Endothelial cell of umbilical vein (primary cell): Measurements from ENCODE around the gene VLDLR. TPM values are rescaled to one million over a fixed set of nuclear protein-coding genes. Genes with fewer than 3 reads are reported as not detected.

Source experiments
- BruUV-seq: library from RNA; stranded (reverse); fragments of 400-500 nt; replicated peaks from 2 replicates; lab custom pipeline; 2021; lab: Mats Ljungman, UMichigan
- CTCF ChIA-PET: fragments of 300-600, 350-600 bp; sonication (Branson Sonifier 250); formaldehyde crosslinking; loops from one replicate; lab custom pipeline; 2021; ENCODE audit warnings: antibody characterized with exemption, inconsistent platforms; lab: Charles Lee
- POLR2A ChIA-PET: fragments of 300-600, 350-600 bp; sonication (Branson Sonifier 250); formaldehyde crosslinking; loops from one replicate; lab custom pipeline; 2021; ENCODE audit warnings: antibody characterized with exemption, inconsistent platforms; lab: Charles Lee
- DNase-seq: peaks from one replicate; pipeline ENCODE4 v3.0.0-alpha.2; 2011; ENCODE audit warnings: low read depth, low spot score
- FAIRE-seq: peaks from 2 replicates; lab custom pipeline; 2011; peaks lifted over from hg19 to GRCh38; lab: Jason Lieb, UNC
- H2AFZ ChIP-seq: 2 replicates; pipeline ENCODE4 v1.6.0; 2012; ENCODE audit warnings: low read depth, low read length, control low read depth, inconsistent platforms
- H3K27ac ChIP-seq: 2 replicates; pipeline ENCODE4 v1.5.1; 2011; ENCODE audit warnings: low read depth, mild to moderate bottlenecking, control low read depth, low read length, moderate library complexity; ENCODE audit not compliant: insufficient read depth
- H3K27me3 ChIP-seq, 2 experiments: 2 replicates each; pipeline versions ENCODE4 v1.6.0 to v1.6.1; 2011; ENCODE audit warnings: low read length in 2 of 2, mixed read lengths in 1 of 2; ENCODE audit not compliant: control insufficient read depth in 2 of 2, insufficient read depth in 2 of 2
- H3K36me3 ChIP-seq, 2 experiments: 2 replicates in 1 of 2; 3 replicates in 1 of 2; pipeline ENCODE4 v1.5.1; 2011; ENCODE audit warnings: low read length in 2 of 2, mild to moderate bottlenecking in 1 of 2, moderate library complexity in 1 of 2; ENCODE audit not compliant: control insufficient read depth in 2 of 2, insufficient read depth in 2 of 2; ENCODE audit errors: extremely low read depth in 1 of 2
- H3K4me1 ChIP-seq: 3 replicates; pipeline ENCODE4 v1.5.1; 2011; ENCODE audit warnings: mild to moderate bottlenecking, low read length; ENCODE audit not compliant: control insufficient read depth, insufficient read depth; ENCODE audit errors: extremely low read depth
- H3K4me2 ChIP-seq: 2 replicates; pipeline ENCODE4 v1.6.1; 2011; ENCODE audit warnings: low read length, control low read depth, mixed read lengths; ENCODE audit not compliant: insufficient read depth
- H3K4me3 ChIP-seq, 3 experiments: fragments of 200-600 bp in 1 of 3; sonication (generic), shearing (Covaris generic) in 1 of 3; replicated peaks in 1 of 3; 2 replicates each; pipeline ENCODE4 v1.5.1; 2011 to 2016; ENCODE audit warnings: control low read depth in 3 of 3, low read length in 3 of 3, mild to moderate bottlenecking in 2 of 3, inconsistent platforms in 1 of 3, low read depth in 1 of 3, moderate library complexity in 1 of 3; ENCODE audit not compliant: insufficient read depth in 1 of 3
- H3K79me2 ChIP-seq: 2 replicates; pipeline ENCODE4 v1.6.0; 2012; ENCODE audit warnings: low read length, inconsistent platforms; ENCODE audit not compliant: control insufficient read depth, insufficient read depth
- H3K9ac ChIP-seq: replicated peaks from 2 replicates; pipeline ENCODE3; 2011; ENCODE audit warnings: low read length, control low read depth; ENCODE audit not compliant: insufficient read depth; ENCODE audit errors: extremely low read depth
- H3K9me1 ChIP-seq: replicated peaks from 3 replicates; pipeline ENCODE4 v1.6.0; 2011; ENCODE audit warnings: mild to moderate bottlenecking, low read length; ENCODE audit not compliant: control insufficient read depth, insufficient read depth; ENCODE audit errors: extremely low read depth
- H3K9me3 ChIP-seq: replicated peaks from 2 replicates; pipeline ENCODE4 v1.5.1; 2012; ENCODE audit warnings: low read length, inconsistent platforms; ENCODE audit not compliant: control insufficient read depth, insufficient read depth
- H4K20me1 ChIP-seq: replicated peaks from 2 replicates; pipeline ENCODE3; 2011; ENCODE audit warnings: mild to moderate bottlenecking, low read length; ENCODE audit not compliant: control insufficient read depth, insufficient read depth; ENCODE audit errors: extremely low read depth
- EZH2 ChIP-seq: IDR thresholded peaks from 2 replicates; pipeline ENCODE4 v1.6.1; 2012; ENCODE audit warnings: borderline replicate concordance, low read depth, mild to moderate bottlenecking, moderate library complexity, low read length, inconsistent platforms; ENCODE audit not compliant: severe bottlenecking
- FOS ChIP-seq: IDR thresholded peaks from 2 replicates; pipeline ENCODE4 v1.6.1; 2011; ENCODE audit warnings: mild to moderate bottlenecking, low read length, moderate library complexity, borderline replicate concordance; ENCODE audit not compliant: insufficient read depth
- GATA2 ChIP-seq: IDR thresholded peaks from 2 replicates; pipeline ENCODE4 v1.7.0; 2011; ENCODE audit warnings: low read depth, mild to moderate bottlenecking, moderate library complexity, mixed read lengths, low read length; ENCODE audit not compliant: insufficient read length, insufficient read depth
- JUN ChIP-seq: IDR thresholded peaks from 2 replicates; pipeline ENCODE4 v1.6.1; 2011; ENCODE audit warnings: borderline replicate concordance, low read depth; ENCODE audit not compliant: insufficient read length, insufficient read depth
- MYC ChIP-seq: IDR thresholded peaks from one replicate; pipeline ENCODE4 v1.6.1; 2011; ENCODE audit warnings: mild to moderate bottlenecking, low read depth, low read length
- POLR2A ChIP-seq: IDR thresholded peaks from 2 replicates; pipeline ENCODE4 v1.6.1; 2012; ENCODE audit warnings: low read depth, mild to moderate bottlenecking, control low read depth, low read length
- POLR2AphosphoS5 ChIP-seq: IDR thresholded peaks from 2 replicates; pipeline ENCODE4 v1.6.1; 2012; ENCODE audit warnings: low read depth, mild to moderate bottlenecking, control low read depth, low read length, moderate library complexity; ENCODE audit not compliant: insufficient read depth
- dilution Hi-C: fragments of 300-500 bp; cut with MboI; formaldehyde crosslinking; loops from one replicate; pipeline ENCODE4 v1.15.0; 2019; ENCODE audit warnings: low sequenced_read_pairs; ENCODE audit not compliant: extremely low pct_ligation_motif_present
- intact Hi-C: fragments of 100-400 bp; cut with micrococcal nuclease; formaldehyde crosslinking; loops from one replicate; pipeline ENCODE4 v1.10.0; 2022
- polyA plus RNA-seq, 4 experiments: library from polyadenylated mRNA; depleted of rRNA in 3 of 4; stranded (reverse) in 3 of 4; unstranded in 1 of 4; fragments of >200 nt; gene quantifications; 2 replicates each; pipeline versions ENCODE4 v1.2.1 to v1.2.3, GENCODE V29; 2011 to 2012; ENCODE audit warnings: missing spikeins in 1 of 4
- total RNA-seq: library from RNA; stranded (reverse); gene quantifications from 2 replicates; pipeline ENCODE4 v1.2.3, GENCODE V29; 2021
- TF ChIP-seq, protein P1 (sequence below), 2 donors: IDR thresholded peaks; 1 replicate in 1 of 2; 2 replicates in 1 of 2; pipeline ENCODE4 v1.5.1; 2011; ENCODE audit warnings: low read length in 2 of 2, mild to moderate bottlenecking in 2 of 2, moderate library complexity in 2 of 2, control low read depth in 1 of 2, inconsistent platforms in 1 of 2, low read depth in 1 of 2; ENCODE audit not compliant: insufficient read depth in 1 of 2; ENCODE audit errors: extremely low read depth in 1 of 2
- TF ChIP-seq, protein P2 (sequence below): IDR thresholded peaks from 2 replicates; pipeline ENCODE4 v1.6.1; 2011; ENCODE audit not compliant: insufficient read depth, insufficient read length

VLDLR gene
- total and polyA plus RNA-seq, 2 donors (not counting 3 experiments of a cell fraction or from before 2014, with no cell fraction given), result 0.47 to 2.5 TPM

DNA sequence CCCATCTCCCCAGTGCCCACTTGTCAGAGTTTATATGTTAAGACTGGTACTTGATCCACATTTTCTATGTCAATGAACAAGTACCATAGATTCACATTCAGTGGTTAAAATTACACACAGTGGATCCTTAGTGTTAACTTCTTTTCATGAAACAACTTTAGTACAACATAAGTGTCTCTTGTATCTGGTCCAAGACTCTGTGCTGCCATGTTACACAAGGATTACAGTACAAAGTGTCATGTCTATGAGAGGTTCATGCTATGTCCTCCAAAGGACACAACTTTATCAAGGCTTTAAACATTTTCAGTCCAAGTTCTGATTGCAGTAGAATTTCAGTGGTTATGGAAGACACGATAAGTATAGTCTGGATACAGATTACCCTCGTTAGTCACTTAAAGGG is 13.3 kb upstream of the VLDLR start:
- intact Hi-C loops (no loop called here), dilution Hi-C loops (no loop called here)
- no peaks in the 10 kb centered on the region for H3K4me1 ChIP-seq
- no peaks in the 10 kb centered on the region for H4K20me1 ChIP-seq
- peaks cover 9 to 15% of the 10 kb centered on the region in 2 experiments for H3K27me3 ChIP-seq
- H3K9ac ChIP-seq, result no peak overlapping the region
- H3K4me3 ChIP-seq, result no peak overlapping the region
- TF ChIP-seq EZH2, result no peak
- TF ChIP-seq, protein P1, sequence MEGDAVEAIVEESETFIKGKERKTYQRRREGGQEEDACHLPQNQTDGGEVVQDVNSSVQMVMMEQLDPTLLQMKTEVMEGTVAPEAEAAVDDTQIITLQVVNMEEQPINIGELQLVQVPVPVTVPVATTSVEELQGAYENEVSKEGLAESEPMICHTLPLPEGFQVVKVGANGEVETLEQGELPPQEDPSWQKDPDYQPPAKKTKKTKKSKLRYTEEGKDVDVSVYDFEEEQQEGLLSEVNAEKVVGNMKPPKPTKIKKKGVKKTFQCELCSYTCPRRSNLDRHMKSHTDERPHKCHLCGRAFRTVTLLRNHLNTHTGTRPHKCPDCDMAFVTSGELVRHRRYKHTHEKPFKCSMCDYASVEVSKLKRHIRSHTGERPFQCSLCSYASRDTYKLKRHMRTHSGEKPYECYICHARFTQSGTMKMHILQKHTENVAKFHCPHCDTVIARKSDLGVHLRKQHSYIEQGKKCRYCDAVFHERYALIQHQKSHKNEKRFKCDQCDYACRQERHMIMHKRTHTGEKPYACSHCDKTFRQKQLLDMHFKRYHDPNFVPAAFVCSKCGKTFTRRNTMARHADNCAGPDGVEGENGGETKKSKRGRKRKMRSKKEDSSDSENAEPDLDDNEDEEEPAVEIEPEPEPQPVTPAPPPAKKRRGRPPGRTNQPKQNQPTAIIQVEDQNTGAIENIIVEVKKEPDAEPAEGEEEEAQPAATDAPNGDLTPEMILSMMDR (IDR thresholded peaks at IDR 0.05; ENCODE audit: extremely low read depth in 1 of 2, insufficient read depth in 1 of 2, low read depth in 1 of 2, low read length in 2 of 2), result no peak
- no peak for TF ChIP-seq JUN
- TF ChIP-seq POLR2A, result no peak
- TF ChIP-seq POLR2AphosphoS5, result no peak
- TF ChIP-seq, protein P2, sequence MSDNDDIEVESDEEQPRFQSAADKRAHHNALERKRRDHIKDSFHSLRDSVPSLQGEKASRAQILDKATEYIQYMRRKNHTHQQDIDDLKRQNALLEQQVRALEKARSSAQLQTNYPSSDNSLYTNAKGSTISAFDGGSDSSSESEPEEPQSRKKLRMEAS, result no peak
- no peak for TF ChIP-seq MYC
- TF ChIP-seq FOS, result no peak
- TF ChIP-seq GATA2, result no peak
- no TSS peak for BruUV-seq
- no peak overlapping the region for H3K27ac ChIP-seq
- no peak for DNase-seq
- H3K9me1 ChIP-seq, result no peaks in the 10 kb centered on the region
- H3K79me2 ChIP-seq, result no peaks in the 10 kb centered on the region
- H3K9me3 ChIP-seq, result no peaks in the 10 kb centered on the region
- H3K4me2 ChIP-seq, result no peak overlapping the region
- POLR2A ChIA-PET, result no interaction called here
- CTCF ChIA-PET, result no interaction called here
- no peak overlapping the region for H2AFZ ChIP-seq
- H3K36me3 ChIP-seq, result no peaks in the 10 kb centered on the region
- no peak for FAIRE-seq
